ENCODE data around the gene ARHGAP5. TPM values are rescaled to one million over a fixed set of nuclear protein-coding genes. Genes with fewer than 3 reads are reported as not detected.

Gene ARHGAP5
- total and polyA plus RNA-seq, 9 of the 15 experiments (the other 6 are each of a cell fraction or from before 2014, with no cell fraction given) = 3.1 to 21.8 (median 12.1) TPM

DNA sequence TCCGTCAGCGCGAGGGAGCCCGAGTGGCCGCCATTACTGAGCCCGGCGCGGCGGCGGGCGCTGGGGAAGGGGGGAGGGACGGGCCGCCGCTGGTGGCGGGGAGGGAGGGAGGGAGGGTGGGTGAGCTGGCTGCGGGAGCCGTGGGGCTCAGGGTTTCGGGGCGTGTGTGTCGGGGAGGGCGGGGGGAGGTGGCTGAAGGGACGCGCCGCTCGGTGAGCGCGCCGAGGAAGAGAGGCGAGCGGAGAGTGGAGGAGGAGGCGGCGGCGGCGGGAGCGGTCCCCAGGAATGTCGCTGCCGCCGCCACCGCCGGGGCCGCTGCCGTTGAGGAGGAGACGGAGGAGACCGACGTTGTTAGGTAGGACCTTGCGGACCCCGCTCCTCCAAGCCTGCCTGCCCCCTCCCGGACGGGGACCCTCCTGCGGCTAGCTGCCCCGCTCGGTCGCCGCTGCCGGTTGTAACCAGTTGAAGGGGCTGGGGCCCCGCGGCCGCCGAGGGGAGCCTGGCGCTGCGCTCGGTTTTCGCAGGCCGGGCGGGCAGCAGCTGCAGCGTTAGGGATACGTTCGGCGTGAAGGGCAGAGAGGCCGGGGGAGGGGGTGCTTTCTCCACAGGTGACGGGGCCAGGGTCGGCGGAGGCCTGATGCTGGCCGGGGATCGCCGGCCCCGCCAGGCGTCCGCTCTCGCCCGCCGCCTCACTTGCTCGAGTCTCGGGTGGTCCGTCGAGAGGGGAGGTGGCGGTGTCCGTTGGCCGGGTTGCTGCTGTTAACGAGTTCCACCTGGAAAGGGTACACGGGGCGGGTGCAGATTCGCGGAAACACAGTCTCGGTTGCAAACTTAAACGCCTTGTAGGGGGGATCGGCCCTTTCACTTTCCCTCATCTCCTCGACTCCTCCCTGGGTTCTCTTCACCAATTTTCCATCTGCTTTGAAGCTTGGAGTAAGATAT, at the start of gene ARHGAP5 (continued):
- TF ChIP-seq ZNF75A (CRISPR knock-in tag; IDR thresholded peaks at IDR 0.05) = no peak
- TF ChIP-seq RB1 (IDR thresholded peaks at IDR 0.05; ENCODE audit: low read depth) = 0 out of 2 replicates have a peak, but pooled peaks have one; percentile 14
- TF ChIP-seq CREBBP (IDR thresholded peaks at IDR 0.05; ENCODE audit: low read depth, low read length) = no peak
- peak; percentile 32 for TF ChIP-seq CHD1 (IDR thresholded peaks at IDR 0.05; ENCODE audit: low read length)
- no peak for TF ChIP-seq BMI1 (IDR thresholded peaks at IDR 0.05; ENCODE audit: low read length)
- TF ChIP-seq SUPT5H (IDR thresholded peaks at IDR 0.05) = peak; percentile 31
- TF ChIP-seq HMGN3 (IDR thresholded peaks at IDR 0.05; ENCODE audit: borderline replicate concordance, extremely low read depth, insufficient read length, low read depth, low read length) = peak; percentile 13
- peak; percentile 65; the same call in 1 of the 2 replicates for TF ChIP-seq PHF8 (IDR thresholded peaks at IDR 0.05; ENCODE audit: borderline replicate concordance, low read length)
- peak; percentile 38 to 88 (median 69) for TF ChIP-seq YY1 (IDR thresholded peaks at IDR 0.05; ENCODE audit: borderline replicate concordance in 1 of 3, control insufficient read depth in 1 of 3, extremely low read depth in 1 of 3, insufficient read depth in 3 of 3, insufficient read length in 1 of 3, insufficient replicate concordance in 2 of 3, low read depth in 1 of 3, low read length in 2 of 3)
- TF ChIP-seq, protein P1, sequence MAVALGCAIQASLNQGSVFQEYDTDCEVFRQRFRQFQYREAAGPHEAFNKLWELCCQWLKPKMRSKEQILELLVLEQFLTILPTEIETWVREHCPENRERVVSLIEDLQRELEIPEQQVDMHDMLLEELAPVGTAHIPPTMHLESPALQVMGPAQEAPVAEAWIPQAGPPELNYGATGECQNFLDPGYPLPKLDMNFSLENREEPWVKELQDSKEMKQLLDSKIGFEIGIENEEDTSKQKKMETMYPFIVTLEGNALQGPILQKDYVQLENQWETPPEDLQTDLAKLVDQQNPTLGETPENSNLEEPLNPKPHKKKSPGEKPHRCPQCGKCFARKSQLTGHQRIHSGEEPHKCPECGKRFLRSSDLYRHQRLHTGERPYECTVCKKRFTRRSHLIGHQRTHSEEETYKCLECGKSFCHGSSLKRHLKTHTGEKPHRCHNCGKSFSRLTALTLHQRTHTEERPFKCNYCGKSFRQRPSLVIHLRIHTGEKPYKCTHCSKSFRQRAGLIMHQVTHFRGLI (CRISPR knock-in tag; IDR thresholded peaks at IDR 0.05) = no peak
- TF ChIP-seq PHB (CRISPR knock-in tag; IDR thresholded peaks at IDR 0.05) = no peak
- TF ChIP-seq GTF2A2 (tag; IDR thresholded peaks at IDR 0.05) = no peak
- TF ChIP-seq, protein P2, sequence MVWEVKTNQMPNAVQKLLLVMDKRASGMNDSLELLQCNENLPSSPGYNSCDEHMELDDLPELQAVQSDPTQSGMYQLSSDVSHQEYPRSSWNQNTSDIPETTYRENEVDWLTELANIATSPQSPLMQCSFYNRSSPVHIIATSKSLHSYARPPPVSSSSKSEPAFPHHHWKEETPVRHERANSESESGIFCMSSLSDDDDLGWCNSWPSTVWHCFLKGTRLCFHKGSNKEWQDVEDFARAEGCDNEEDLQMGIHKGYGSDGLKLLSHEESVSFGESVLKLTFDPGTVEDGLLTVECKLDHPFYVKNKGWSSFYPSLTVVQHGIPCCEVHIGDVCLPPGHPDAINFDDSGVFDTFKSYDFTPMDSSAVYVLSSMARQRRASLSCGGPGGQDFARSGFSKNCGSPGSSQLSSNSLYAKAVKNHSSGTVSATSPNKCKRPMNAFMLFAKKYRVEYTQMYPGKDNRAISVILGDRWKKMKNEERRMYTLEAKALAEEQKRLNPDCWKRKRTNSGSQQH (CRISPR knock-in tag; IDR thresholded peaks at IDR 0.05) = no peak
- TF ChIP-seq MED1 (CRISPR knock-in tag; IDR thresholded peaks at IDR 0.05; ENCODE audit: borderline replicate concordance) = no peak
- peak; percentile 85 for TF ChIP-seq POLR2G (IDR thresholded peaks at IDR 0.05; ENCODE audit: low read depth, low read length)
- peak; percentile 29 for TF ChIP-seq CCNT2 (IDR thresholded peaks at IDR 0.05; ENCODE audit: borderline replicate concordance, extremely low read depth, insufficient read length, low read depth, low read length)
- TF ChIP-seq, protein P3, sequence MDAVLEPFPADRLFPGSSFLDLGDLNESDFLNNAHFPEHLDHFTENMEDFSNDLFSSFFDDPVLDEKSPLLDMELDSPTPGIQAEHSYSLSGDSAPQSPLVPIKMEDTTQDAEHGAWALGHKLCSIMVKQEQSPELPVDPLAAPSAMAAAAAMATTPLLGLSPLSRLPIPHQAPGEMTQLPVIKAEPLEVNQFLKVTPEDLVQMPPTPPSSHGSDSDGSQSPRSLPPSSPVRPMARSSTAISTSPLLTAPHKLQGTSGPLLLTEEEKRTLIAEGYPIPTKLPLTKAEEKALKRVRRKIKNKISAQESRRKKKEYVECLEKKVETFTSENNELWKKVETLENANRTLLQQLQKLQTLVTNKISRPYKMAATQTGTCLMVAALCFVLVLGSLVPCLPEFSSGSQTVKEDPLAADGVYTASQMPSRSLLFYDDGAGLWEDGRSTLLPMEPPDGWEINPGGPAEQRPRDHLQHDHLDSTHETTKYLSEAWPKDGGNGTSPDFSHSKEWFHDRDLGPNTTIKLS (IDR thresholded peaks at IDR 0.05; ENCODE audit: borderline replicate concordance, low read depth) = no peak
- TF ChIP-seq ETS2 (tag; IDR thresholded peaks at IDR 0.05; ENCODE audit: borderline replicate concordance, poor library complexity, severe bottlenecking) = no peak
- no peak for TF ChIP-seq CAMTA2 (CRISPR knock-in tag; conservative IDR thresholded peaks at IDR 0.05)
- TF ChIP-seq BACH1 (tag; IDR thresholded peaks at IDR 0.05) = no peak

All from K562 (cell line).